HL-60 (cell line): Measurements from ENCODE around the gene UGT1A5.

Source experiments
- DNase-seq, 2 experiments: peaks; one replicate each; pipeline ENCODE4 v3.0.0-alpha.2; 2010 to 2020; ENCODE audit warnings: low read depth in 1 of 2, low spot score in 1 of 2
- H3K27ac ChIP-seq: fragments of 250-450 bp; sonication (Bioruptor Pico); replicated peaks from 2 replicates; pipeline ENCODE4 v1.5.1; 2020; ENCODE audit warnings: mild to moderate bottlenecking, moderate library complexity
- H3K27me3 ChIP-seq: fragments of 250-450 bp; sonication (Bioruptor Pico); 2 replicates; pipeline ENCODE4 v1.5.1; 2021; ENCODE audit warnings: mild to moderate bottlenecking, moderate library complexity; ENCODE audit not compliant: insufficient read depth, poor library complexity, severe bottlenecking
- H3K4me3 ChIP-seq: replicated peaks from 2 replicates; pipeline ENCODE4 v1.5.1; 2011; ENCODE audit warnings: mild to moderate bottlenecking, control low read depth, low read length; ENCODE audit not compliant: insufficient read depth
- GABPA ChIP-seq: IDR thresholded peaks from 2 replicates; pipeline ENCODE4 v1.6.1; 2012; ENCODE audit warnings: low read depth
- POLR2AphosphoS5 ChIP-seq: IDR thresholded peaks from 2 replicates; pipeline ENCODE4 v1.6.1; 2012; ENCODE audit warnings: low read depth
- REST ChIP-seq: IDR thresholded peaks from 2 replicates; pipeline ENCODE4 v1.6.1; 2012; ENCODE audit warnings: low read depth; ENCODE audit not compliant: insufficient replicate concordance
- SPI1 ChIP-seq: IDR thresholded peaks from 2 replicates; pipeline ENCODE4 v1.6.1; 2012; ENCODE audit warnings: low read depth, mild to moderate bottlenecking, borderline replicate concordance
- TF ChIP-seq, protein P1 (sequence below): IDR thresholded peaks from one replicate; pipeline ENCODE4 v1.5.1; 2011; ENCODE audit warnings: low read length, control low read depth, inconsistent platforms; ENCODE audit not compliant: insufficient read depth

The UGT1A5 gene

DNA sequence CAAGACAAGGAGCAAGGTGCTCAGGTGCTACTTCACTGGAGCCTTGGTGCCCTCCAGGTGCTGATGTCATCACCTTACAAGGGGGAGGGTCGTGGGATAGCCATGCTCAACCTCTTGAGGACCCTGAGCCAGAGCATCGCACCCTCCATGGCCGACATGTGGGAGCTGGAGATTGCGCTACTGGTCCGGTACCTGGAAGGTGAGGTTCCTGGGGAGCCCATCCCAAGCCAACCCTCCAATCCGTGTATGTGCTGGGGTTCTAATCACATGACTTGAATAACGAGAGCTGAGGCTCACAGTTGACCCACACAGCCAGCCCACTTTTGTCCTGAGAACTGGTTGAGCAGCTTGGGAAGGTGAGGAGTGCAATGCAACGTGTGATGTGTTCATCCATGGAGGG is 91.3 kb downstream of the UGT1A5 start:
- no peak overlapping the region for H3K27ac ChIP-seq
- no peak for DNase-seq
- TF ChIP-seq SPI1 (no peak), REST (no peak), POLR2AphosphoS5 (no peak), GABPA (no peak)
- TF ChIP-seq, protein P1, sequence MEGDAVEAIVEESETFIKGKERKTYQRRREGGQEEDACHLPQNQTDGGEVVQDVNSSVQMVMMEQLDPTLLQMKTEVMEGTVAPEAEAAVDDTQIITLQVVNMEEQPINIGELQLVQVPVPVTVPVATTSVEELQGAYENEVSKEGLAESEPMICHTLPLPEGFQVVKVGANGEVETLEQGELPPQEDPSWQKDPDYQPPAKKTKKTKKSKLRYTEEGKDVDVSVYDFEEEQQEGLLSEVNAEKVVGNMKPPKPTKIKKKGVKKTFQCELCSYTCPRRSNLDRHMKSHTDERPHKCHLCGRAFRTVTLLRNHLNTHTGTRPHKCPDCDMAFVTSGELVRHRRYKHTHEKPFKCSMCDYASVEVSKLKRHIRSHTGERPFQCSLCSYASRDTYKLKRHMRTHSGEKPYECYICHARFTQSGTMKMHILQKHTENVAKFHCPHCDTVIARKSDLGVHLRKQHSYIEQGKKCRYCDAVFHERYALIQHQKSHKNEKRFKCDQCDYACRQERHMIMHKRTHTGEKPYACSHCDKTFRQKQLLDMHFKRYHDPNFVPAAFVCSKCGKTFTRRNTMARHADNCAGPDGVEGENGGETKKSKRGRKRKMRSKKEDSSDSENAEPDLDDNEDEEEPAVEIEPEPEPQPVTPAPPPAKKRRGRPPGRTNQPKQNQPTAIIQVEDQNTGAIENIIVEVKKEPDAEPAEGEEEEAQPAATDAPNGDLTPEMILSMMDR, result no peak
- no peak overlapping the region for H3K4me3 ChIP-seq
- no peaks in the 10 kb centered on the region for H3K27me3 ChIP-seq

- no peak overlapping the region for H3K27ac ChIP-seq
- no peak overlapping the region for H3K4me3 ChIP-seq
- TF ChIP-seq, protein P1, result no peak
- TF ChIP-seq SPI1, result no peak
- TF ChIP-seq GABPA, result no peak
- TF ChIP-seq POLR2AphosphoS5, result no peak
- no peak for TF ChIP-seq REST
- no peak for DNase-seq
- no peaks in the 10 kb centered on the region for H3K27me3 ChIP-seq
These were observed 94.6 kb downstream of the UGT1A5 start for GRCh38 chr2:233807215-233807865.

DNA sequence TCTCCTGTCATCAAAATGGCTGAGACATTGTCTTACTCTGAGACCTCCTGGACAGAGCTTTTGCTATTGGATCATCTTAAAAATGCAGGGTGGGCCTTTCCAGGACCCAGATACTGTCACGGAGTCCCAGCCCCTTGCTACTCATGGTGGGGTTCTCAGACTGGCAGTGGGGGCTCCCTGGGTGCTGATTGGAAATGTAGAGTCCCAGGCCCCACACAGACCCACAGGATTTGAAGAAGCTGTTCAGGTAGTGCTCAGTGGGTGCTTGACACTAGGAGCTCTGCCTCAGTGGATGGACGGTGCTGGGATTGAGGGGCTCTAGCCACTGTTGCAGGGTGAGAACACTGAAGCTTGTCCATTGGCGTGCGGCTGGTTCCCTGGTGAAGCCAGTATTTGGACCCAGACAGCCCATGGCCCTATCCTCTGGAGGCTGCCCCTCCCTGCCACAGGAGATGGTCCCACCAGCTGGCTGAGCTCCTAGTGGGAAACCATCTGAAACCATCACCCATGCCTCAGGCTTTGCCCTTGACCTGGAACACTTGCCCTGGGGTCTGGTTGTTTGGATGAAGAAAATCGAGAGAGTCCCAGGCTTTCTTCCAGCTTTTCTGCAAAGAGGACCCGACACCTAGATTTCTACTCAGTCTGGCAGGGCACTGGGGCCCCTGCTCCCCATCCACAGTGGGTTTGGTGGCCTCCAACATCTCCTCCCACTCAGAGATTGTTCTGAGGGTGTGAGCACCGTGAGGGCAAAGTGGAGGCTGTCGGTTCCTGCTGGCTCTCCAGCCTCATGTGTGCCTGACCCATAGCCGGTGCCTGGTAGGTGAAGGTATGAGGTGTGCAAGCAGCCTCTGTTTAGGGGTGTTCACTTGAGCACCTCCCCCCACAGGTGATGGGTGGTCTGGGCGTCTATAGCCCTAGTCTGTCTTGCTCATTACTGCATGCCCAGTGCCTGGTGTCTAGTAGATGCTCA is 95.5 kb downstream of the UGT1A5 start:
- no peak overlapping the region for H3K4me3 ChIP-seq
- H3K27ac ChIP-seq, result no peak overlapping the region
- no peaks in the 10 kb centered on the region for H3K27me3 ChIP-seq
- TF ChIP-seq REST, result no peak
- TF ChIP-seq GABPA, result no peak
- TF ChIP-seq, protein P1, result no peak
- no peak for TF ChIP-seq POLR2AphosphoS5
- TF ChIP-seq SPI1, result no peak
- no peak for DNase-seq
